Hepatocyte (in vitro differentiated cells): ENCODE results near the gene PRPSAP2. TPM values are rescaled to one million over a fixed set of nuclear protein-coding genes. Genes with fewer than 3 reads are reported as not detected.

ENCODE experiments used
- DNase-seq: peaks from one replicate; pipeline ENCODE4 v3.0.0-alpha.2; 2016; ENCODE audit warnings: low spot score
- H2AFZ ChIP-seq: fragments of 200-600 bp; sonication (generic); 2 replicates; pipeline ENCODE4 v1.6.0; 2016; ENCODE audit warnings: antibody characterized with exemption, mild to moderate bottlenecking
- H3K27ac ChIP-seq: fragments of 200-600 bp; sonication (generic); 2 replicates; pipeline ENCODE4 v1.5.1; 2016; ENCODE audit warnings: mild to moderate bottlenecking
- H3K27me3 ChIP-seq: fragments of 200-600 bp; sonication (generic); 2 replicates; pipeline ENCODE4 v1.6.1; 2016
- H3K36me3 ChIP-seq: fragments of 200-600 bp; sonication (generic); replicated peaks from 2 replicates; pipeline ENCODE4 v1.5.1; 2016; ENCODE audit warnings: low read depth; ENCODE audit not compliant: insufficient read depth
- H3K4me1 ChIP-seq: fragments of 200-600 bp; sonication (generic); 2 replicates; pipeline ENCODE4 v1.5.1; 2016; ENCODE audit warnings: mild to moderate bottlenecking, moderate library complexity; ENCODE audit not compliant: insufficient read depth
- H3K4me2 ChIP-seq: fragments of 200-600 bp; sonication (generic); 2 replicates; pipeline ENCODE4 v1.6.0; 2016
- H3K4me3 ChIP-seq: fragments of 200-600 bp; sonication (generic); 2 replicates; pipeline ENCODE4 v1.5.1; 2016; ENCODE audit warnings: mild to moderate bottlenecking
- H3K79me2 ChIP-seq: fragments of 200-600 bp; sonication (generic); 2 replicates; pipeline ENCODE4 v1.6.0; 2017; ENCODE audit warnings: mild to moderate bottlenecking
- H3K9me2 ChIP-seq: fragments of 200-600 bp; sonication (generic); replicated peaks from 2 replicates; pipeline ENCODE4 v1.6.0; 2017; ENCODE audit warnings: mild to moderate bottlenecking; ENCODE audit not compliant: insufficient read depth
- H3K9me3 ChIP-seq: fragments of 200-600 bp; sonication (generic); 2 replicates; pipeline ENCODE4 v1.5.1; 2016; ENCODE audit warnings: low read depth, mild to moderate bottlenecking
- H4K20me1 ChIP-seq: fragments of 200-600 bp; sonication (generic); 2 replicates; pipeline ENCODE4 v1.6.0; 2016; ENCODE audit warnings: mild to moderate bottlenecking; ENCODE audit not compliant: insufficient read depth, poor library complexity, severe bottlenecking
- EZH2 ChIP-seq: fragments of 200-600 bp; sonication (generic); IDR thresholded peaks from 2 replicates; pipeline ENCODE4 v1.6.1; 2016; ENCODE audit warnings: antibody characterized with exemption, mild to moderate bottlenecking, borderline replicate concordance
- EZH2phosphoT487 ChIP-seq: fragments of 200-600 bp; sonication (generic); IDR thresholded peaks from one replicate; pipeline ENCODE4 v1.6.1; 2018; ENCODE audit warnings: antibody characterized with exemption, mild to moderate bottlenecking, low read depth, moderate library complexity; ENCODE audit not compliant: unreplicated experiment, severe bottlenecking
- WGBS: methylation state at CpG from one replicate; pipeline ENCODE4 v1.1.6; 2016; ENCODE audit warnings: low lambda C conversion rate; ENCODE audit errors: missing lambda C conversion rate; 5-methylcytosine and 5-hydroxymethylcytosine counted together
- polyA plus RNA-seq: library from polyadenylated mRNA; unstranded; fragments of >200 nt; fragmentation: Nextera tagmentation; extraction: Ambion mirVana; gene quantifications from 2 replicates; pipeline ENCODE4 v1.2.1, GENCODE V29; 2016
- total RNA-seq: library from RNA; depleted of rRNA; stranded (reverse); fragments of >200 nt; gene quantifications from 2 replicates; pipeline ENCODE4 v1.2.3, GENCODE V29; 2014
- TF ChIP-seq, protein P1 (sequence below): fragments of 200-600 bp; sonication (generic); IDR thresholded peaks from 2 replicates; pipeline ENCODE4 v1.5.1; 2016; ENCODE audit warnings: antibody characterized with exemption, mild to moderate bottlenecking; ENCODE audit not compliant: poor library complexity

The PRPSAP2 gene
- total and polyA plus RNA-seq, 2 experiments from 2014 or later = 25.0 to 55.7 TPM

- Histone ChIP-seq H4K20me1 (no peaks in the 10 kb centered on the region), H3K27ac (no peak overlapping the region), H3K4me3 (no peak overlapping the region), H3K79me2 (no peaks in the 10 kb centered on the region), H3K4me1 (peaks cover 17% of the 10 kb centered on the region), H2AFZ (no peak overlapping the region), H3K36me3 (no peaks in the 10 kb centered on the region), H3K27me3 (no peaks in the 10 kb centered on the region), H3K9me3 (no peaks in the 10 kb centered on the region), H3K4me2 (no peak overlapping the region), H3K9me2 (no peaks in the 10 kb centered on the region)
- TF ChIP-seq EZH2phosphoT487 (no peak), EZH2 (no peak)
- TF ChIP-seq, protein P1, sequence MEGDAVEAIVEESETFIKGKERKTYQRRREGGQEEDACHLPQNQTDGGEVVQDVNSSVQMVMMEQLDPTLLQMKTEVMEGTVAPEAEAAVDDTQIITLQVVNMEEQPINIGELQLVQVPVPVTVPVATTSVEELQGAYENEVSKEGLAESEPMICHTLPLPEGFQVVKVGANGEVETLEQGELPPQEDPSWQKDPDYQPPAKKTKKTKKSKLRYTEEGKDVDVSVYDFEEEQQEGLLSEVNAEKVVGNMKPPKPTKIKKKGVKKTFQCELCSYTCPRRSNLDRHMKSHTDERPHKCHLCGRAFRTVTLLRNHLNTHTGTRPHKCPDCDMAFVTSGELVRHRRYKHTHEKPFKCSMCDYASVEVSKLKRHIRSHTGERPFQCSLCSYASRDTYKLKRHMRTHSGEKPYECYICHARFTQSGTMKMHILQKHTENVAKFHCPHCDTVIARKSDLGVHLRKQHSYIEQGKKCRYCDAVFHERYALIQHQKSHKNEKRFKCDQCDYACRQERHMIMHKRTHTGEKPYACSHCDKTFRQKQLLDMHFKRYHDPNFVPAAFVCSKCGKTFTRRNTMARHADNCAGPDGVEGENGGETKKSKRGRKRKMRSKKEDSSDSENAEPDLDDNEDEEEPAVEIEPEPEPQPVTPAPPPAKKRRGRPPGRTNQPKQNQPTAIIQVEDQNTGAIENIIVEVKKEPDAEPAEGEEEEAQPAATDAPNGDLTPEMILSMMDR = no peak
- DNase-seq = no peak
- 41% methylated on average over 2 of the region's 2 CpGs for WGBS
Observed at GRCh38 chr17:18946536-18946935, 88.6 kb downstream of the PRPSAP2 start.

GRCh38 chr17:18947866-18948265 is 89.9 kb downstream of the PRPSAP2 start:
- H3K27me3 ChIP-seq = no peaks in the 10 kb centered on the region
- H3K4me1 ChIP-seq = peaks cover 17% of the 10 kb centered on the region
- no peaks in the 10 kb centered on the region for H3K9me2 ChIP-seq
- WGBS = 84% methylated on average over 6 of the region's 6 CpGs
- TF ChIP-seq EZH2 = no peak
- no peak for TF ChIP-seq EZH2phosphoT487
- TF ChIP-seq, protein P1 = no peak
- no peaks in the 10 kb centered on the region for H4K20me1 ChIP-seq
- no peak overlapping the region for H2AFZ ChIP-seq
- H3K4me3 ChIP-seq = no peak overlapping the region
- no peak overlapping the region for H3K27ac ChIP-seq
- H3K9me3 ChIP-seq = no peaks in the 10 kb centered on the region
- no peak for DNase-seq
- H3K79me2 ChIP-seq = no peaks in the 10 kb centered on the region
- H3K4me2 ChIP-seq = no peak overlapping the region
- H3K36me3 ChIP-seq = no peaks in the 10 kb centered on the region

GRCh38 chr17:18948476-18949006 is 90.6 kb downstream of the PRPSAP2 start:
- no peak overlapping the region for H3K27ac ChIP-seq
- H2AFZ ChIP-seq = no peak overlapping the region
- H3K4me2 ChIP-seq = no peak overlapping the region
- no peaks in the 10 kb centered on the region for H3K27me3 ChIP-seq
- H4K20me1 ChIP-seq = no peaks in the 10 kb centered on the region
- DNase-seq = no peak
- H3K36me3 ChIP-seq = no peaks in the 10 kb centered on the region
- no peaks in the 10 kb centered on the region for H3K9me3 ChIP-seq
- H3K9me2 ChIP-seq = no peaks in the 10 kb centered on the region
- H3K4me1 ChIP-seq = peaks cover 17% of the 10 kb centered on the region
- WGBS = 94% methylated on average over 5 of the region's 8 CpGs
- H3K4me3 ChIP-seq = no peak overlapping the region
- H3K79me2 ChIP-seq = no peaks in the 10 kb centered on the region
- TF ChIP-seq EZH2 (no peak), EZH2phosphoT487 (no peak)
- TF ChIP-seq, protein P1 = no peak
